ENCODE results near the gene TMEM101.

DNA sequence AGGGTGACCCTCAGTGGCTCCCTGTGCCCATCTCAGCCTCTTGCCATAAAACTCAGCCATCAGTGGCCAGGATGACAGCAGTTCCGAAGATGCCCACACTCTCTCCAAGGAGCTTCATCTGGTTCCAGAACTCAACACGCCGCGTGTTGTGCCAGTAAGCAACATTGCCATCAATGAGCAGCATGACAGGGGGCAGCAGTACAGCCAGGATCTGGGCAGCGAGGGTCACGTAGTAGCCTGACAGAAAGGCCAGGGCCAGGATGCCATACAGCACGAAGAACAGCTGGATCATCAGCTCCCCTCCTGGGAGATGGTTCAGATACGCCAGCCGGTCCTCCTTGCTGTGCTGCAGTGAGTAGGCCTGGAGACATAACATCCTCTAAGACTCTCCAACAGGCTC is 2.9 kb downstream of the TMEM101 start:
- TF ChIP-seq RFX5 (IDR thresholded peaks at IDR 0.05; ENCODE audit: low read depth, low read length) (no peak), MEF2A (IDR thresholded peaks at IDR 0.05; ENCODE audit: insufficient read depth, low read depth, low read length) (no peak), ZNF384 (IDR thresholded peaks at IDR 0.05; ENCODE audit: borderline replicate concordance, low read depth, low read length) (no peak), POLR2AphosphoS5 (IDR thresholded peaks at IDR 0.05; ENCODE audit: low read length) (no peak), FOXM1 (IDR thresholded peaks at IDR 0.05; ENCODE audit: low read depth, low read length) (no peak)
- TF ChIP-seq, protein P1, sequence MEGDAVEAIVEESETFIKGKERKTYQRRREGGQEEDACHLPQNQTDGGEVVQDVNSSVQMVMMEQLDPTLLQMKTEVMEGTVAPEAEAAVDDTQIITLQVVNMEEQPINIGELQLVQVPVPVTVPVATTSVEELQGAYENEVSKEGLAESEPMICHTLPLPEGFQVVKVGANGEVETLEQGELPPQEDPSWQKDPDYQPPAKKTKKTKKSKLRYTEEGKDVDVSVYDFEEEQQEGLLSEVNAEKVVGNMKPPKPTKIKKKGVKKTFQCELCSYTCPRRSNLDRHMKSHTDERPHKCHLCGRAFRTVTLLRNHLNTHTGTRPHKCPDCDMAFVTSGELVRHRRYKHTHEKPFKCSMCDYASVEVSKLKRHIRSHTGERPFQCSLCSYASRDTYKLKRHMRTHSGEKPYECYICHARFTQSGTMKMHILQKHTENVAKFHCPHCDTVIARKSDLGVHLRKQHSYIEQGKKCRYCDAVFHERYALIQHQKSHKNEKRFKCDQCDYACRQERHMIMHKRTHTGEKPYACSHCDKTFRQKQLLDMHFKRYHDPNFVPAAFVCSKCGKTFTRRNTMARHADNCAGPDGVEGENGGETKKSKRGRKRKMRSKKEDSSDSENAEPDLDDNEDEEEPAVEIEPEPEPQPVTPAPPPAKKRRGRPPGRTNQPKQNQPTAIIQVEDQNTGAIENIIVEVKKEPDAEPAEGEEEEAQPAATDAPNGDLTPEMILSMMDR (IDR thresholded peaks at IDR 0.05 in 2 of 3, conservative IDR thresholded peaks at IDR 0.05 in 1 of 3; ENCODE audit: control insufficient read depth in 2 of 3, extremely low read depth in 1 of 3, insufficient read depth in 1 of 3, low read depth in 3 of 3, low read length in 3 of 3) = no peak
- TF ChIP-seq, protein P2, sequence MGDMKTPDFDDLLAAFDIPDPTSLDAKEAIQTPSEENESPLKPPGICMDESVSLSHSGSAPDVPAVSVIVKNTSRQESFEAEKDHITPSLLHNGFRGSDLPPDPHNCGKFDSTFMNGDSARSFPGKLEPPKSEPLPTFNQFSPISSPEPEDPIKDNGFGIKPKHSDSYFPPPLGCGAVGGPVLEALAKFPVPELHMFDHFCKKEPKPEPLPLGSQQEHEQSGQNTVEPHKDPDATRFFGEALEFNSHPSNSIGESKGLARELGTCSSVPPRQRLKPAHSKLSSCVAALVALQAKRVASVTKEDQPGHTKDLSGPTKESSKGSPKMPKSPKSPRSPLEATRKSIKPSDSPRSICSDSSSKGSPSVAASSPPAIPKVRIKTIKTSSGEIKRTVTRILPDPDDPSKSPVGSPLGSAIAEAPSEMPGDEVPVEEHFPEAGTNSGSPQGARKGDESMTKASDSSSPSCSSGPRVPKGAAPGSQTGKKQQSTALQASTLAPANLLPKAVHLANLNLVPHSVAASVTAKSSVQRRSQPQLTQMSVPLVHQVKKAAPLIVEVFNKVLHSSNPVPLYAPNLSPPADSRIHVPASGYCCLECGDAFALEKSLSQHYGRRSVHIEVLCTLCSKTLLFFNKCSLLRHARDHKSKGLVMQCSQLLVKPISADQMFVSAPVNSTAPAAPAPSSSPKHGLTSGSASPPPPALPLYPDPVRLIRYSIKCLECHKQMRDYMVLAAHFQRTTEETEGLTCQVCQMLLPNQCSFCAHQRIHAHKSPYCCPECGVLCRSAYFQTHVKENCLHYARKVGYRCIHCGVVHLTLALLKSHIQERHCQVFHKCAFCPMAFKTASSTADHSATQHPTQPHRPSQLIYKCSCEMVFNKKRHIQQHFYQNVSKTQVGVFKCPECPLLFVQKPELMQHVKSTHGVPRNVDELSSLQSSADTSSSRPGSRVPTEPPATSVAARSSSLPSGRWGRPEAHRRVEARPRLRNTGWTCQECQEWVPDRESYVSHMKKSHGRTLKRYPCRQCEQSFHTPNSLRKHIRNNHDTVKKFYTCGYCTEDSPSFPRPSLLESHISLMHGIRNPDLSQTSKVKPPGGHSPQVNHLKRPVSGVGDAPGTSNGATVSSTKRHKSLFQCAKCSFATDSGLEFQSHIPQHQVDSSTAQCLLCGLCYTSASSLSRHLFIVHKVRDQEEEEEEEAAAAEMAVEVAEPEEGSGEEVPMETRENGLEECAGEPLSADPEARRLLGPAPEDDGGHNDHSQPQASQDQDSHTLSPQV (IDR thresholded peaks at IDR 0.05) = no peak
